SK-N-SH (cell line): ENCODE results near the gene ETS2.

ENCODE experiments used
- EP300 ChIP-seq, 2 experiments: IDR thresholded peaks; 2 replicates each; pipeline versions ENCODE4 v1.4.0 to v1.6.1; 2012; ENCODE audit warnings: borderline replicate concordance in 1 of 2, low read depth in 1 of 2, low read length in 1 of 2
- FOXM1 ChIP-seq: IDR thresholded peaks from 2 replicates; pipeline ENCODE4 v1.4.0; 2012; ENCODE audit warnings: low read depth, mild to moderate bottlenecking
- MAX ChIP-seq: IDR thresholded peaks from 2 replicates; pipeline ENCODE4 v1.4.0; 2012; ENCODE audit warnings: low read depth
- MEF2A ChIP-seq: IDR thresholded peaks from 2 replicates; pipeline ENCODE4 v1.4.0; 2012; ENCODE audit warnings: low read depth, borderline replicate concordance
- POLR2AphosphoS5 ChIP-seq: IDR thresholded peaks from 2 replicates; pipeline ENCODE4 v1.6.1; 2012; ENCODE audit warnings: low read depth, low read length
- RCOR1 ChIP-seq: fragments of 150-350 bp; IDR thresholded peaks from 2 replicates; pipeline ENCODE4 v1.6.1; 2017; ENCODE audit warnings: antibody characterized with exemption, low read length
- REST ChIP-seq: IDR thresholded peaks from 2 replicates; pipeline ENCODE4 v1.6.1; 2012; ENCODE audit warnings: mild to moderate bottlenecking, low read depth, low read length, moderate library complexity
- SIN3A ChIP-seq: IDR thresholded peaks from 2 replicates; pipeline ENCODE4 v1.6.1; 2012; ENCODE audit warnings: low read depth, mild to moderate bottlenecking, low read length, moderate library complexity, borderline replicate concordance
- SMC3 ChIP-seq: IDR thresholded peaks from 2 replicates; pipeline ENCODE4 v1.6.1; 2012; ENCODE audit warnings: low read depth, low read length, improper control_type of control experiment
- TAF1 ChIP-seq: IDR thresholded peaks from 2 replicates; pipeline ENCODE4 v1.6.1; 2012; ENCODE audit warnings: low read depth, mild to moderate bottlenecking, low read length, moderate library complexity, borderline replicate concordance
- YY1 ChIP-seq: IDR thresholded peaks from 2 replicates; pipeline ENCODE4 v1.4.0; 2012; ENCODE audit warnings: low read depth, mild to moderate bottlenecking
- TF ChIP-seq, protein P1 (sequence below): fragments of 200-600 bp; sonication (generic); IDR thresholded peaks from 2 replicates; pipeline ENCODE4 v1.6.1; 2017; ENCODE audit warnings: antibody characterized with exemption, mild to moderate bottlenecking, moderate library complexity

GRCh38 chr21:38790059-38790458, 15.7 kb upstream of the ETS2 start:
- TF ChIP-seq, protein P1, sequence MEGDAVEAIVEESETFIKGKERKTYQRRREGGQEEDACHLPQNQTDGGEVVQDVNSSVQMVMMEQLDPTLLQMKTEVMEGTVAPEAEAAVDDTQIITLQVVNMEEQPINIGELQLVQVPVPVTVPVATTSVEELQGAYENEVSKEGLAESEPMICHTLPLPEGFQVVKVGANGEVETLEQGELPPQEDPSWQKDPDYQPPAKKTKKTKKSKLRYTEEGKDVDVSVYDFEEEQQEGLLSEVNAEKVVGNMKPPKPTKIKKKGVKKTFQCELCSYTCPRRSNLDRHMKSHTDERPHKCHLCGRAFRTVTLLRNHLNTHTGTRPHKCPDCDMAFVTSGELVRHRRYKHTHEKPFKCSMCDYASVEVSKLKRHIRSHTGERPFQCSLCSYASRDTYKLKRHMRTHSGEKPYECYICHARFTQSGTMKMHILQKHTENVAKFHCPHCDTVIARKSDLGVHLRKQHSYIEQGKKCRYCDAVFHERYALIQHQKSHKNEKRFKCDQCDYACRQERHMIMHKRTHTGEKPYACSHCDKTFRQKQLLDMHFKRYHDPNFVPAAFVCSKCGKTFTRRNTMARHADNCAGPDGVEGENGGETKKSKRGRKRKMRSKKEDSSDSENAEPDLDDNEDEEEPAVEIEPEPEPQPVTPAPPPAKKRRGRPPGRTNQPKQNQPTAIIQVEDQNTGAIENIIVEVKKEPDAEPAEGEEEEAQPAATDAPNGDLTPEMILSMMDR = no peak
- TF ChIP-seq YY1 (no peak), POLR2AphosphoS5 (no peak), EP300 (IDR thresholded peaks at IDR 0.05; ENCODE audit: borderline replicate concordance in 1 of 2, low read depth in 1 of 2, low read length in 1 of 2) (no peak), SIN3A (no peak), SMC3 (no peak), MAX (no peak), RCOR1 (no peak), TAF1 (no peak), REST (no peak), FOXM1 (no peak), MEF2A (no peak)
